RCC 7860 (cell line): Measurements from ENCODE around the gene CHGA.

ENCODE experiments used
- DNase-seq: peaks from one replicate; pipeline ENCODE4 v3.0.0-alpha.2; 2015; ENCODE audit warnings: low spot score
- FAIRE-seq: peaks from 2 replicates; lab custom pipeline; 2012; peaks lifted over from hg19 to GRCh38; lab: Jason Lieb, UNC

CHGA gene

GRCh38 chr14:92929689-92930608 lies 7.0 kb downstream of the CHGA start:
- no peak for FAIRE-seq
- no peak for DNase-seq

- FAIRE-seq (no peak), DNase-seq (no peak)
These were observed 8.0 kb downstream of the CHGA start for GRCh38 chr14:92930737-92931602.

GRCh38 chr14:92931681-92932447 lies 8.9 kb downstream of the CHGA start:
- no peak for DNase-seq
- FAIRE-seq = no peak

GRCh38 chr14:92932448-92933395 lies 9.8 kb downstream of the CHGA start:
- no peak for DNase-seq
- FAIRE-seq = no peak

- DNase-seq (no peak), FAIRE-seq (no peak)
These were observed 10.5 kb downstream of the CHGA start for GRCh38 chr14:92933481-92933880.

- FAIRE-seq = no peak
- DNase-seq = no peak
These were observed 11.5 kb downstream of the CHGA start for GRCh38 chr14:92934196-92935085.

GRCh38 chr14:92935446-92935845 lies 12.5 kb downstream of the CHGA start:
- FAIRE-seq (no peak), DNase-seq (no peak)

GRCh38 chr14:92936085-92936484 lies 13.1 kb downstream of the CHGA start:
- DNase-seq (no peak), FAIRE-seq (no peak)

GRCh38 chr14:92937051-92937937 lies 14.3 kb downstream of the CHGA start:
- no peak for DNase-seq
- FAIRE-seq = no peak

GRCh38 chr14:92938235-92938875 lies 15.4 kb downstream of the CHGA start:
- DNase-seq = no peak
- FAIRE-seq = no peak

- no peak for DNase-seq
- no peak for FAIRE-seq
These were observed 16.1 kb downstream of the CHGA start for GRCh38 chr14:92938890-92939671.

- no peak for DNase-seq
These were observed 16.7 kb downstream of the CHGA start for GRCh38 chr14:92939699-92940098.

GRCh38 chr14:92940543-92940942 lies 17.6 kb downstream of the CHGA start:
- DNase-seq (no peak), FAIRE-seq (no peak)

More at GRCh38 chr14:92939699-92940098, 16.7 kb downstream of the CHGA start:
- FAIRE-seq = no peak

GRCh38 chr14:92941531-92941930 lies 18.6 kb downstream of the CHGA start:
- DNase-seq (no peak), FAIRE-seq (no peak)

GRCh38 chr14:92942136-92942535 lies 19.2 kb downstream of the CHGA start:
- DNase-seq (no peak), FAIRE-seq (no peak)

- no peak for DNase-seq
- FAIRE-seq = no peak
These were observed 19.6 kb downstream of the CHGA start for GRCh38 chr14:92942576-92942975.
